TTC549 (cell line): ENCODE data around the gene MUC5AC.
"Not testable (repeated sequence)": the region's sequence is repeated elsewhere in the genome, so short reads cannot be mapped to it uniquely, and the experiment has no call there.

ENCODE experiments used
- FAIRE-seq: peaks from 2 replicates; lab custom pipeline; 2012; peaks lifted over from hg19 to GRCh38; lab: Jason Lieb, UNC

The MUC5AC gene

DNA sequence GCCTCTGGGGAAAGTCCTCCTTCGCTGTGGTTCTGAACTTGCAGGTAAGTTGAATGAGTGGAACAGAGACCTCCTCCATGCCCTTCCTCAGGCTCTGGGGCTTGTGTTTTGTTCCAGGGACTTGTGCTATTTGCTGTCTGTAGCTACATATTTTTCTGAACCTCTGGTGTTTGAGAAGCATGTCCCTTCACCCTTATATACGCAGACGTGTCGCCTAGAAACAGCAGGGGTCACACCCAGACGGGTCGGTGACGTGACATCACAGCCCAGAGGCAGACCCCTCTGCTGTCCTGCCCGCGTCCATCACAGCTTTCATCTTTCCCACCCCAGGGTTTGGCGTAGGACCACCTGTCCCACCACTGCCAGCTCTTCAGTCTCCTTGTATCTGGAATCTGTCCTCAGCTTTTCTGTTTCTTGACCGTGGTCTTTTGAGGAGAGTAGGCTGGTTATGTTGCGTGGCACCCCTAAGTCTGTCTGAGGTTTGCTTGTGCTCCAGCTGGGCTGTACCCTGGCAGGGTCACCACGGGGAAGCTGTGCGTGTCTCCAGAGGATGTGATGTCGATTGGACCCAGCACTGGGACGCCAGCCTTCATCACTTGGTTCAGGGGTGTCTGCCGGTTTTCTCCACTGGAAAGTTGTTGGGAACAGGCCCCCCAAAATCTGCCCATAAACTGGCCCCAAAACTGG, 51.8 kb downstream of the MUC5AC start:
- FAIRE-seq: no peak

DNA sequence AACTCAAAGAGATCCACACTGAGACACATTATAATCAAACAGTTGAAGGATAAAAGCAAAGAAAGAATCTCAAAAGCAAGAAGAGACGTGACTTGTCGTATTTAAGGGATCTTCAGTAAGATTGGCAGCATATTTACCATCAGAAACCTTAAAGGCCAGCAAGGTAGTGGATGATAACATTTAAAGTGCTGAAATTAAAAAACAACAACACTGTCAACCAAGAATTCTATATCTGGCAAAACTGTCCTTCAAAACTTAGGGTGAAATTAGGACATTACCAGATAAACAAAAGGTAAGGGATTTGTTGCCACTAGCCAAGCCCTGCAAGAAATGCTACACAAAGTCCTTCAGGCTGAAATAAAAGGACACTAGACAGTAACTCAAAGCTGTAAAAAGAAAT, 54.1 kb downstream of the MUC5AC start:
- no peak for FAIRE-seq

GRCh38 chr11:1215826-1216225, 58.1 kb downstream of the MUC5AC start:
- not testable (repeated sequence) for FAIRE-seq

GRCh38 chr11:1217151-1217550, 59.4 kb downstream of the MUC5AC start:
- FAIRE-seq: no peak

GRCh38 chr11:1218256-1218787, 60.6 kb downstream of the MUC5AC start:
- FAIRE-seq: no peak

- FAIRE-seq: no peak
These were observed 61.2 kb downstream of the MUC5AC start for GRCh38 chr11:1218788-1219445.

DNA sequence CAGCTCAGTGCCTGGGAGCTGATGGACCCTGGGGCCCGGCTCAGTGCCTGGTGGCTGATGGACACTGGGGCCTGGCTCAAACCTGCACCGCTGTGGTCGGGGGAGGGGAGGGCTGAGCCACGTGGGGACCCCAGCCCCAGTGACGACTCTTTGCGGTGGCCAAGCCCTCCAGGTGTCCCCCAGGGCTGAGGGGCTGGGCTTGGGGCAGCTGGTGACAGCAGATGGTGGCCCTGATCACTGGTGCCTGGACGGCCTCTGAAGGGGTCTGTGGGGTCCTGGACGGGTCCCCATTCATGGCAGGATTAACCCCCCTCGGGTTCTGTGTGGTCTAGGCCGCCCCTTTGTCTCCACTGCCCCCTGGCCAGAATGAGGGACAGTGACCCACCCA, 61.7 kb downstream of the MUC5AC start:
- FAIRE-seq: no peak

GRCh38 chr11:1219834-1220815, 62.4 kb downstream of the MUC5AC start:
- FAIRE-seq: no peak

GRCh38 chr11:1220941-1221721, 63.4 kb downstream of the MUC5AC start:
- no peak for FAIRE-seq

DNA sequence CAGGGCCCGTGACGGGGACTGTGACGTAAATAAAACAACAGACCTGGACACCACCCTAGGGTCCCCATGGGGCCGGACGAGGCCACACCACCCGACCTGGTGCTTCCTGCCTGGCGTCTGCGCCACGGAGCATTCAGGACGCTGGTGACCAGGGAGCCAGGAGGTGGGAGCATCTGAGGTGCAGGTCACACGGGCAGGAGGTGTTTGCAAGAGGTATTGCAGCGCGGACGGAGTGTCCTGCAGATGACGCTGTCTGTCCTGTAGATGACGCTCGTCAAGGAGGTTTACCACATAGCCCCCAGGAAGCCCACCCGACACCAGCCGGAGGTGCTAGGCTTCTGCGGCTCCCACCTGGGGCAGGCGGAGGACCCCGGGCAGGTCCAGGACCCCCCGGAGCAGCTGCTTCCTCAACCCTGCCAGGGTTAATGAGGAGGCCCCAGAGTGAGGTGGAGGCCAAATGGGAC, 64.1 kb downstream of the MUC5AC start:
- FAIRE-seq: no peak

DNA sequence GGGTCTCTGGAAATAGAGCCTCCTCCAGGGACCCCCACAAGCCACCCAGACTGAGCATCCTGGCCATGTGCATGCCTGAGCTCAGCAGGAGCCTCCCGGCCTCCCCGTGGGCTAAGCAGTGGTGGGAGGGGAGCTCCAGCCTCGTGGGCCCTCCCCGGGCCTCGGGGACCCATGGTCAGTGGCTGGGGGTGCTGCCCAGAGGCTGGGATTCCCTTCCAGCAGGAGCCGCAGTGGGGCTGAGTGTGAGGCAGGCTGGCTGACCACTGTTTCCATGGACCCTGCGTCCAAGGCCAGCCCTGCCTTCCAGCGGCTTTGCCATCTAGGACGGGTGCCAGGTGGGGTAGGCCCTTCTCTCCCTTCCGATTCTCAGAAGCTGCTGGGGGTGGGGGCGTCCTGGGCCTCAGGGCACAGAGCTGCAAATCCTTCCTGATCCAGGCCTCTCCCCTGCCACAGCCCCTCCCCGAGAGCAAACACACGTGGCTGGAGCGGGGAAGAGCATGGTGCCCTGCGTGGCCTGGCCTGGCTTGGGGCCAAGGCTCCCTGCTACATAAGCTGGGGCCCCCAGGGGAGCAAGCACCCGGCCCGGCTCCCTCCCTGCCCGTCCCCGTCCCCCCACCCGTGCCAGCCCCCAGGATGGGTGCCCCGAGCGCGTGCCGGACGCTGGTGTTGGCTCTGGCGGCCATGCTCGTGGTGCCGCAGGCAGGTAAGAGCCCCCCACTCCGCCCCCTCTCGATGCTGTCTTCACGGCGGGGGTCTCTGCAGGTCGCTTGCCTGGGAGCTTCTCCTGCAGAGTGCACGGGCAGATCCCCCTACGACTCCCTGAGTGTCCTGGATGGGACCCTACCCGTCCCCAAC, 65.0 kb downstream of the MUC5AC start, which contains the start of gene MUC5B:
Gene MUC5B (plus strand): TSS at position 576 of the 855 bp plus-strand sequence. CDS start 58 bp downstream, at position 634.
- no peak for FAIRE-seq

DNA sequence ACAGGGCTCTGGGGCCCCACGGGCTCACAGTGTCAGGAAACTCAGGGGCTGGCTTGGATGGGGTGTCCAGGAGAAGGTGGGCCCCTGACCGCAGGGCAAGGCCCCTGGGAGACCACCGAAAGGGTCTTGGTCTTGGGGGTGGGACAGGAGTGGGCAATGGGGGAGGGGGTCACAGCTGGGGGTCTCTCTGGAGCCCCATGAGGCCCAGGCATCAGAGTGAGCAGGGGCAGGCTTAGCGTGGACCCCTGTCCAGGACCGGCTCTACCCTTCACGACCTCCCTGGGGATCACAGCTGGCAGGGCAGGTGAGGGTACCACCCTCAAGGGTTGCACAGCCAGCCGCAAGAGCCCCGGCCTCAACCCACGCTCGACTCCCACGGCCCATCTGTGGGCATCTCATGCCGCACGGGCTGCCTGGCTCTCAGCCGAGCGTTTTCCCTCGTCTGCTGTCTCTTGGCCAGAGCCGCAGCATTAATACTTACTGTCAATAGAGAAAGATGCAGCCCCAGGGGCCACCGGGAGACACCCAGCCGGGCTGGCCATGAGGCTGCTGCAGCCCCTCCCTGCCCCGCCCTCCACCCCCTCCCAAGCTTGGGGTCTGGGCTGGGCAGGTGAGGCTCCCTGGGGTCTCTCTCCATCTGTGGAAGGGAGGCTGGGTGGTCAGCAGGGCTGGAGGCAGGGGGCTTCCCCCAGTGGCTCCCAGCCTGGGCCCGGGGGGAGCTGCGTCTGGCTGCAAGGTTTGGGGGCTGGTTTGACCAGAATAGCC, 65.8 kb downstream of the MUC5AC start:
- FAIRE-seq: no peak

DNA sequence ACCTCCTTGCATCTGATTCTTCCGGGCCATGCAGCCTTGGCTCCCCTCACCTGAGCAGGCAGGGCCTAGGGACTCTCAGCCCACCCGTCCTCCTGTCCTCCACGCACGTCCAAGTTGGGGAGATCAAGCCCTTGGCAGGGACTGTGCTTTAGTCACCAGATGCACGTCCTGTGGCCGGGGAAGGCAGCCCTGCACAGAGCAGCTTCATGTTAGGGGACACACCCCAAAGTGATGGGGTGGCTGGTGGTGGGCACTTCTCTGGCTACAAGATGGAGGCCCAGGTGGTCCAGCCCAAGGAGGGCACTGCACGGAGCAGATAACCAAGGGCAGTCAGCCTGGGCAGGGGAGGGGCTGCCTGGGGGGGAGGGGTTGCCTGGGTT, 66.3 kb downstream of the MUC5AC start:
- FAIRE-seq: no peak

- FAIRE-seq: no peak
These were observed 67.0 kb downstream of the MUC5AC start for GRCh38 chr11:1224491-1225385.

GRCh38 chr11:1225386-1226225, 67.9 kb downstream of the MUC5AC start:
- FAIRE-seq: no peak

DNA sequence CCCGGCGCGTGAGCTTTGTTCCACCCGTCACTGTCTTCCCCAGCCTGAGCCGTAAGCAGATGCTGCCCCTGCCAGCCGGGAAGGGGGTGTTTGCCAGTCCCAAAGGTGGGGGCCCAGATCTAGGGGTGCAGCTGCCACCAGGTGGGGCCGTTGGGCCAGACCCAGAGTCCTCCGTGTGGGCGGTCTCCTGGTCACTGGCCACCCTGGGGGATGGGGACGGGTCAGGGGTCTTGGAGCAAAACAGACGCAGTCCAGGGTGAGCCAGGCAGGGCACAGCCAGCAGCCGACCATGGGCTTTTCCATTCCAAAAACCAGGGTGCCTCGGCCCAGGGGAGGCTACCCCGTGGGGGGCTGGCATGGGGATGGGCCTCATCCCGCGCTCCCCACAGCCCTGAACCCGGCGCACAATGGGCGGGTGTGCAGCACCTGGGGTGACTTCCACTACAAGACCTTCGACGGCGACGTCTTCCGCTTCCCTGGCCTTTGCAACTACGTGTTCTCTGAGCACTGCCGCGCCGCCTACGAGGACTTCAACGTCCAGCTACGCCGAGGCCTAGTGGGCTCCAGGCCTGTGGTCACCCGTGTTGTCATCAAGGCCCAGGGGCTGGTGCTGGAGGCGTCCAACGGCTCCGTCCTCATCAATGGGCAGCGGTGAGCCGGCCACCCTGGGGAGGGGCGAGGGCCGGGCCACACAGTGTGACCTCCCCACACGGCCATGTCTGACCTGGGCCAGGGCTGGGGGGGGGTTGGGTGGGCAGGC, 68.7 kb downstream of the MUC5AC start:
- no peak for FAIRE-seq

- no peak for FAIRE-seq
These were observed 69.3 kb downstream of the MUC5AC start for GRCh38 chr11:1226986-1227550.
